Astrocyte of the cerebellum (primary cell): ENCODE measurements around the gene VWA1.
"Not testable (repeated sequence)": the region's sequence is repeated elsewhere in the genome, so short reads cannot be mapped to it uniquely, and the experiment has no call there.

Experiments
- DNase-seq: peaks from one replicate; pipeline ENCODE4 v3.0.0-alpha.2; 2011; ENCODE audit warnings: low read depth
- H3K4me3 ChIP-seq: 2 replicates; pipeline ENCODE4 v1.5.1; 2011; ENCODE audit warnings: mild to moderate bottlenecking, low read depth, low read length, moderate library complexity
- CTCF ChIP-seq: IDR thresholded peaks from 2 replicates; pipeline ENCODE4 v1.5.1; 2012; ENCODE audit warnings: low read length, low read depth, moderate library complexity, mild to moderate bottlenecking; ENCODE audit errors: missing control alignments
- in situ Hi-C: cut with HindIII; loops from 2 replicates; pipeline ENCODE4 v1.10.0; 2017; ENCODE audit warnings: low sequenced_read_pairs

The VWA1 gene

GRCh38 chr1:1455366-1455884, 19.9 kb downstream of the VWA1 start:
- no peak for DNase-seq
- in situ Hi-C loops: no loop called here
- no peak overlapping the region for H3K4me3 ChIP-seq
- TF ChIP-seq CTCF: no peak

- DNase-seq, H3K4me3 ChIP-seq, in situ Hi-C loops: not testable (repeated sequence)
Measured at GRCh38 chr1:1455934-1456333, 20.4 kb downstream of the VWA1 start.

GRCh38 chr1:1456683-1457255, 21.3 kb downstream of the VWA1 start:
- H3K4me3 ChIP-seq, in situ Hi-C loops, DNase-seq: not testable (repeated sequence)

GRCh38 chr1:1459156-1459555, 23.7 kb downstream of the VWA1 start:
- H3K4me3 ChIP-seq, DNase-seq, in situ Hi-C loops: not testable (repeated sequence)

GRCh38 chr1:1459711-1460110, 24.2 kb downstream of the VWA1 start:
- in situ Hi-C loops, H3K4me3 ChIP-seq, DNase-seq: not testable (repeated sequence)

- DNase-seq: no peak
- in situ Hi-C loops: no loop called here
- no peak for TF ChIP-seq CTCF
- H3K4me3 ChIP-seq: no peak overlapping the region
Measured at GRCh38 chr1:1460540-1461130, 25.1 kb downstream of the VWA1 start.

GRCh38 chr1:1461721-1462317, 26.3 kb downstream of the VWA1 start:
- in situ Hi-C loops: no loop called here
- no peak overlapping the region for H3K4me3 ChIP-seq
- TF ChIP-seq CTCF: no peak
- DNase-seq: no peak

GRCh38 chr1:1462318-1462966, 27.0 kb downstream of the VWA1 start:
- TF ChIP-seq CTCF: no peak
- in situ Hi-C loops: no loop called here
- DNase-seq: no peak
- no peak overlapping the region for H3K4me3 ChIP-seq
